A673 (cell line): ENCODE results near the gene APLN.

Experiments
- EZH2 ChIP-seq: fragments of 200-600 bp; sonication (generic); IDR thresholded peaks from 2 replicates; pipeline ENCODE4 v1.6.1; 2017; ENCODE audit warnings: borderline replicate concordance, low read depth, mild to moderate bottlenecking, mixed read lengths, antibody characterized with exemption, low read length; ENCODE audit not compliant: poor library complexity, severe bottlenecking
- TF ChIP-seq, protein P1 (sequence below): fragments of 300-800, 200-600 bp; sonication (generic); conservative IDR thresholded peaks from 2 replicates; pipeline ENCODE4 v1.5.1; 2017; ENCODE audit warnings: low read depth, mild to moderate bottlenecking, antibody characterized with exemption, low read length, moderate library complexity, mixed read lengths

GRCh38 chrX:129700536-129700935 is 45.8 kb upstream of the APLN start:
- TF ChIP-seq, protein P1, sequence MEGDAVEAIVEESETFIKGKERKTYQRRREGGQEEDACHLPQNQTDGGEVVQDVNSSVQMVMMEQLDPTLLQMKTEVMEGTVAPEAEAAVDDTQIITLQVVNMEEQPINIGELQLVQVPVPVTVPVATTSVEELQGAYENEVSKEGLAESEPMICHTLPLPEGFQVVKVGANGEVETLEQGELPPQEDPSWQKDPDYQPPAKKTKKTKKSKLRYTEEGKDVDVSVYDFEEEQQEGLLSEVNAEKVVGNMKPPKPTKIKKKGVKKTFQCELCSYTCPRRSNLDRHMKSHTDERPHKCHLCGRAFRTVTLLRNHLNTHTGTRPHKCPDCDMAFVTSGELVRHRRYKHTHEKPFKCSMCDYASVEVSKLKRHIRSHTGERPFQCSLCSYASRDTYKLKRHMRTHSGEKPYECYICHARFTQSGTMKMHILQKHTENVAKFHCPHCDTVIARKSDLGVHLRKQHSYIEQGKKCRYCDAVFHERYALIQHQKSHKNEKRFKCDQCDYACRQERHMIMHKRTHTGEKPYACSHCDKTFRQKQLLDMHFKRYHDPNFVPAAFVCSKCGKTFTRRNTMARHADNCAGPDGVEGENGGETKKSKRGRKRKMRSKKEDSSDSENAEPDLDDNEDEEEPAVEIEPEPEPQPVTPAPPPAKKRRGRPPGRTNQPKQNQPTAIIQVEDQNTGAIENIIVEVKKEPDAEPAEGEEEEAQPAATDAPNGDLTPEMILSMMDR: no peak
- no peak for TF ChIP-seq EZH2
